Middle frontal gyrus (tissue), 1 donor: ENCODE results near the gene AKR1C3.
"Not testable (repeated sequence)": the region's sequence is repeated elsewhere in the genome, so short reads cannot be mapped to it uniquely, and the experiment has no call there.

Experiments used
- DNase-seq: peaks from one replicate; pipeline ENCODE4 v3.0.0-alpha.2; 2015; ENCODE audit warnings: low spot score; ENCODE audit errors: extremely low spot score

Gene AKR1C3

DNA sequence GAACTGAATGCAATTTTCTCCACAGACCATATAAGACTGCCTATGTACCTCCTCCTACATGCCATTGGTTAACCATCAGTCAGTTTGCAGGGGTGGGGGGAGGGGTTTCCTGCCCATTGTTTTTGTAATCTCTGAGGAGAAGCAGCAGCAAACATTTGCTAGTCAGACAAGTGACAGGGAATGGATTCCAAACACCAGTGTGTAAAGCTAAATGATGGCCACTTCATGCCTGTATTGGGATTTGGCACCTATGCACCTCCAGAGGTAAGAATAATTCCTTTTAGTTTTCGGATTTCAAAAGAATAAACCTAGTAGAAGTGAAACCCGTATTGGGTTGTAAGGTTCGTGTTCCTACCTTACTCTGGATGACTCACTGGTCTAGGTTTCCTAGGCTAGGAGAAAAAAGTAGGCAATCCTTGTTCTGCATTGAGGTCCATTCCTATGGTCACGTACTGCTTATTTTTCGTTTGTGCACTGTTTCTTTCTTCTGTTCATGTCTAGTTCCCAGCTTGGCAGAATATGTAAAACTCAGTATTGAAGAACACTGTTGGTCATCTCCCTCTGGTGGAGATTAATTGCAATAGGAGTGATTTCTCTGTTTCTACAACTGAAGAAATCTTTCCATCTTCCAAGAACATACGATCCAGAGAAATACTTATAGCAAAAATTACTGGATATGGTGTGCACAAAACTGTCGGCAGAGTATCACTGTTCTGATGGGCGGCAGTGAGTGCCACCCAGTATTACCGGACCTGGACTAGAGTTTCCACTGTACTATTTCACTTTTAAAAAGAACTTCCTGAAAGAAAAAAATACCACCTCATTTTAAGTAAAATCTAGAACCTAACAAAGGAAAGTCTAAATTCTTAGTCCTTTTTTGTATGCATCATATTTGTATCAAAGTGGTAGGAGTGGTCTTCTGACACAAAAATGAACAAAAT is at the start of gene AKR1C3:
Gene AKR1C3 (plus strand): TSS at position 150 of the 941 bp plus-strand sequence. CDS start 31 bp downstream, at position 181.
- no peak for DNase-seq

DNA sequence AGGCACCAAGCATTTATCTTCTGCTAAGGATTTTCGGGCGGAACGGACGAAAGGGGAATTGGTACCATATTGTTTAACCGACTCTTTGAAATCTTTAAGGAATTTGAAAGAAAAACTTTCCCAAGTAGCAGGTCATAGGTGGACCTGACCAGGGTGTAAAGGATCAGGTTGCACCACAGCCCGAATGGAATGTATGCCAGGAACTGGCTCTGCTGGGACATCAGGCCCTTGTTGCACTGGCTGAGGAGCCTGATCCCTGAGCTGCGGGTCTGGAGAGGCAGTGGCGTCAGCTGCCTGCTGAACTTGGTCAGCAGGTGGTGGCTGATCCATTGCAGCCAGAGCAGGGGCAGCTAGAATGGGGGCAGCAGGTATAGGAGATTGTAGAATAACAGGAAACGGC is 49.1 kb upstream of the AKR1C3 start:
- no peak for DNase-seq

DNA sequence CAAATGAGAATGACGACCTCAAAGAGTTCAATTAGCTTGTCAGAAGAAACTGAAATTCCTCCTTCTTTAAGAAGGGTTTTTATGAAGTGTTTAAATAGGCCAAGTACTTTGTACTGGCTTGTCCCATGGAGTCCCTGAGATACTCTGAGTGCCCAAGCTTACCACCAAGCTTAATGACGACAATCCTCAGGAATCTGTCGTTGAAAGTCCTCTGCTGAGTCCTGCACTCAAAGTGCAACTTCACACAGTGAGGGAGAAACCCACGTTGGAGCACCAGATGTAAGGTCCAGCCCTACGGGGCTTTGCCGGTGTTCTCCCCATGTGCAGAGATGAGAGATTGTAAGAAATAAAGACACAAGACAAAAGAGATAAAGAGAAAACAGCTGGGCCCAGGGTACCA is 47.8 kb upstream of the AKR1C3 start:
- DNase-seq: no peak

DNA sequence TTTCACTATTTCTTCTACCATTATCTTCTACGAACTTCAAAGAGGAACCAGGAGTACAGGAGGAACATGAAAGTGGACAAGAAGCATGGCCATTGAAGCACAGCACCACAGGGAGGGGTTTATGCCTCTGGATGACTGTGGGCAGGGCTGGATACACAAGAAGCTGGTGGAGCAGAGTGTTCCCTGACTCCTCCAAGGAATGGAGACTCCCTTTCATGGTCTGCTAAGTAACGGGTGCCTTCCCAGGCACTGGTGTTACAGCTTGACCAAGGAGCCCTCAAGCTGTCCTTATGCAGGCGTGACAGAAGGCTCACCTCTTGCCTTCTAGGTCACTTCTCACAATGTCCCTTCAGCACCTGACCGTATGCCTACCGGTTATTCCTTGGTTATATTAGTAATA is 47.2 kb upstream of the AKR1C3 start:
- not testable (repeated sequence) for DNase-seq

DNA sequence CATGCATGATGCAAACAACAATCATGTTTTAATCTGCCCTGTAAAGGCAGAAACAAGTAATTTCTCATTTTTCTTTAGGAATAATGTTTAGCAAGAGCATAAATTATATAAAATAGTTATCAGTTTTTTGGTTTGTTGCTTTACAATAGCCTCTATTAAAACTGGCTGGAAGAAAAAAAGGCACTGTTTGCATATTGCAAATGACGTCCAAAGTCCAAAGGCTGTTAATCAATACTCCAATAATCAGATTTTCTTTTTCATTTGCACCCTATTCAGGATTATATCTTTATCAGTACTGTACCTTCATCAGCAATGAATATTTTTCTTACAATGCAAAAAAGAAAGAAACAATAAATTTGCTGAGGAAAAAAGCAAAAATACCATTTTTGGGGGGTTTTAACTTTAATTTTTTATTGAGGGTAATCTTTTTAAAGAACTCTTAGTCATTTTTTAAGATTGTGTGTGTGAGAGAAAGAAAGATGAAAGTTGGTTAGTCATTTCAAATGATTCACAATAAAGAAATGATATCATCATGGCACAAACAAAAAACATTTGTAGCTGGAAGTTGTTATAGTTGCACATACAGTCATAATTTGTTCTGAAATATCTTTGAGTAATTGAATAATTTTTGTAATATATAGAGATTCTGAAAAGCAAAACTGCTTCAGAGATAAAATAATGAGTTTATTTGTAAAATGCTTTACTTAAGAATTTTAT is 46.1 kb upstream of the AKR1C3 start:
- DNase-seq: no peak

DNA sequence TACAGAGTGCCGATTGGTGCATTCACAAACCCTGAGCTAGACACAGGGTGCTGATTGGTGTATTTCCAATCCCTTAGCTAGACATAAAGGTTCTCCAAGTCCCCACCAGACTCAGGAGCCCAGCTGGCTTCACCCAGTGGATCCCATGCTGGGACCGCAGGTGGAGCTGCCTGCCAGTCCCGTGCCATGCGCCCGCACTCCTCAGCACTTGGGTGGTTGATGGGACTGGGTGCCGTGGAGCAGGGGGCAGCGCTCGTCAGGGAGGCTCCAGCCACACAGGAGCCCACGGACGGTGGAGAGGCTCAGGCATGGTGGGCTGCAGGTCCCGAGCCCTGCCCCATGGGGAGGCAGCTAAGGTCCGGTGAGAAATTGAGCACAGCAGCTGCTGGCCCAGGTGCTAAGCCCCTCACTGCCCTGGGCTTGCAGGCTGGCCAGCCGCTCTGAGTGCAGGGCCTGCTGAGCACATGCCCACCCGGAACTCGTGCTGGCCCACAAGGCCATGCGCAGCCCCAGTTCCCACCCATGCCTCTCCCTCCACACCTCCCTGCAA is 41.2 kb upstream of the AKR1C3 start:
- DNase-seq: not testable (repeated sequence)

DNA sequence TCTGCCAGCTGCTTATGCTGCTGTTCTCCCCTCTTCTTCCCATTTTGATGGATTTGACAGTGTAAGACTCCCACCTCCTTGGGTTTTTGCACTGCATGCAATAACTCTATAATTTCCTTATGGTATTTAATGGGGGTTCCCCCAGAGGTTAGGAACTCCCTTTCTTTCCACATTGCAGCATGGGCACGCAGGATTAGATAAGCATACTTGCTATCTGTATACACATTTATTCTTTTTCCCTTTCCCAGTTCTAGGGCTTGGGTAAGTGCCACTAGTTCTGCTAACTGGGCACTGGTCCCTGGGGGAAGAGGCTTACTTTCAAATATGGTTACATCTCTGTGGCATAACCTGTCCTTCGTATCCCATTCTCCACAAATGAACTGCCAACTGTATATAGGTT is 39.4 kb upstream of the AKR1C3 start:
- not testable (repeated sequence) for DNase-seq

DNA sequence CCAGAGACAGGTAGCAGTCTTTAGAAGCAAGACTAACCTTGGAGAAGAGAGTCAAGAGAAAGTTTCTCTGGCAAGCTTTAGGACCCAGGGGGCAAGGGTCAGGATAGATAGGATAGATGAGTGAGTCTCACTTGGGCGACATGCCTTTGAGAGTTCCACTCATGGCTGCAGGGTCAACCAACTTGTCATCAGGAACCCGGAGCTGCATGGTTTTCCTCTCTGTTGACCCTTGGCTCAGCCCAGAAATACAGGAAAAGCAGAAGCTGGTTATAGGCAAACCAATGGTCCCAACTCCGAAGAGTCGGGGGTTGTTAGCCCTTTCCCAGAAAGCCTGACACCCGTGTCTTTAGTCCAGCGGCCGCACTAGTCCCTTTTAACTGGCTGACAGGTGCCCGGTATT is 34.9 kb upstream of the AKR1C3 start:
- DNase-seq: not testable (repeated sequence)

DNA sequence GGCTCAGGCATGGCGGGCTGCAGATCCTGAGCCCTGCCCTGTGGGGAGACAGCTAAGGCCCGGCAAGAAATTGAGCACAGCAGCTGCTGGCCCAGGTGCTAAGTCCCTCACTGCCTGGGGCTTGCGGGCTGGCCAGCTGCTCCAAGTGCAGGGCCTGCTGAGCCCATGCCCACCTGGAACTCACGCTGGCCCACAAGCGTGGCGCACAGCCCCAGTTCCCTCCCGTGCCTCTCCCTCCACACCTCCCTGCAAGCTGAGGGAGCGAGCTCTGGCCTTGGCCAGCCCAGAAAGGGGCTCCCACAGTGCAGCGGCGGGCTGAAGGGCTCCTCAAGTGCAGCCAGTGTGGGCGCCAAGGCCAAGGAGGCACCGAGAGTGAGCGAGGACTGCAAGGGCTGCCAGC is 33.4 kb upstream of the AKR1C3 start:
- not testable (repeated sequence) for DNase-seq

DNA sequence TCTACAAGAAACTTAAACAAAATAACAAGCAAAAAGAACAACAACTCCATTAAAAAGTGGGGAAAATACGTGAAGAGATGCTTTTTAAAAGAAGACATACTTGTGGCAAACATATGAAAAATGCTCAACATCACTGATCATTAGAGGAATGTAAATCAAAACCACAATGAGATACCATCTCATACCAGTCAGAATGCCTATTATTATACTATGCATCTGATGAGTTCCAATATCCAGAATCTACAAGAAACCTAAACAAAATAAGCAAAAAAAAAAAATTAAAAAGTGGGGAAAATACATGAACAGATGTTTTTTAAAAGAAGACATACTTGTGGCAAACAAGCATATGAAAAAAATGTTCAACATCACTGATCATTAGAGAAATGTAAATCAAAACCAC is 29.6 kb upstream of the AKR1C3 start:
- DNase-seq: no peak

DNA sequence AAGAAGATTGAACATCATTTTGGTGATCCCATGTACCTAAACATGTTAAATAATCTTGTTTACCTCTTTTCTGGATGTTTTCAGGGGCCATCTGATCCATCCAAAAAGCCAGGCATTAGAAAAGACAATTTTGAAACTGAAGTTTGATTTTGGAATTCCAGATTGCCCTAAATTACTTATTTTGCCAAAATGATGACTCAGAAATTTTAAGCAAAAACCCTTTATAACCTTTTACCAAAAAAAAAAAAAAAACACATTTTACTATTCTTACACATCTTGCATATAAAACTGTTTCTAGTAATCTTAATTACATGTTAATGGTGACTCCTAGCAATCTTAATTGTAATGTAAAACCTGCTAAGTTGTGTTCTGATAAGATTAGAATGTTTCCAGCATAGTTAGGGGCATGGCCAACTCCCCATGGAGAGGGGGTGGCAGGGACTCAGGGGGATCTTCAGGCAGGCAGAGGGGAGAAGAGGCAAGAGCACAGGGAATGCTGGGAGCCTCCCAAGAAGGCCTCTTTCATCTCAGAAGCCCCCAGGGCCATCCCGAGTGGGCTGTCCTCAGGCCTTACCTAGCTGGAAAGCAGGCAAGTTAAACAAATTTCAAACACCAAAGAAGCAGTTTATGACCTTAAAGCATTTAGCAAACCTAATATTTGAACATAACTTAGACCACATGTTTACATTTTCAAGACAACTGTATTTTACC is 25.8 kb upstream of the AKR1C3 start:
- DNase-seq: no peak

DNA sequence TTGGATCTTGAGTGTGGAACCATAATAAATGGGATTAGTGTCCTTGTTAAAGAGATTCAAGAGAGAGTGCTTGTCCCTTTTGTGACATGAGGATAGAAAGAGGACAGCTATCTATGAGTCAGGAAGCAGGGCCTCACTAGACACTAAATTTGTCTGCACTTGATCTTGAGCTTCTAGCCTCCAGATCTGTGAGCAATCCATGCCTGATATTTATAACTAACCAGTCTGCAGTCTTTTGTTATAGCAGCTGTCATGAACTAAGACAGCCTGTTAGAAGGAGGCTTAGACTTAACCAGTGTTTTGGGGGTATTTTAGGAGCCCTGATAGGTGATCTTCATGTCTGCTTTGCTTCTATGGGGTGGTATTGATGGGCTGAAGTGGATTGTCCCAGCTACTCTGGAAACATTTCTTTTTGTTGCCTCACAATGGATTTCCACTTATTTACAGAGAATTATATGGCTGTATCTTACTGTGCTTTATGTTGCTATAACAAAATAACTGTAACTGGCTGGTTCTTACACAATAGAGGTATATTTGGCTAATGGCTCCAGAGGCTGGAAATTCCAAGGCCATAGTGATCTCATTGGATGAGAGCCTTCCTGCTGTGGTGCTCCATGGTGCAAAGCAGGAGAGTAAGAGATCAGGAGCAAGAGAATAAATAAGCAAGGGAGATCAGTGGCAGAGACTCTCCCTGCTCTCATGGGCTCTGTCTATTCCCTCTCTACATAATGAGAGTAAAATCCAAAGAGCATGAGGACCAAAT is 23.4 kb upstream of the AKR1C3 start:
- DNase-seq: no peak

DNA sequence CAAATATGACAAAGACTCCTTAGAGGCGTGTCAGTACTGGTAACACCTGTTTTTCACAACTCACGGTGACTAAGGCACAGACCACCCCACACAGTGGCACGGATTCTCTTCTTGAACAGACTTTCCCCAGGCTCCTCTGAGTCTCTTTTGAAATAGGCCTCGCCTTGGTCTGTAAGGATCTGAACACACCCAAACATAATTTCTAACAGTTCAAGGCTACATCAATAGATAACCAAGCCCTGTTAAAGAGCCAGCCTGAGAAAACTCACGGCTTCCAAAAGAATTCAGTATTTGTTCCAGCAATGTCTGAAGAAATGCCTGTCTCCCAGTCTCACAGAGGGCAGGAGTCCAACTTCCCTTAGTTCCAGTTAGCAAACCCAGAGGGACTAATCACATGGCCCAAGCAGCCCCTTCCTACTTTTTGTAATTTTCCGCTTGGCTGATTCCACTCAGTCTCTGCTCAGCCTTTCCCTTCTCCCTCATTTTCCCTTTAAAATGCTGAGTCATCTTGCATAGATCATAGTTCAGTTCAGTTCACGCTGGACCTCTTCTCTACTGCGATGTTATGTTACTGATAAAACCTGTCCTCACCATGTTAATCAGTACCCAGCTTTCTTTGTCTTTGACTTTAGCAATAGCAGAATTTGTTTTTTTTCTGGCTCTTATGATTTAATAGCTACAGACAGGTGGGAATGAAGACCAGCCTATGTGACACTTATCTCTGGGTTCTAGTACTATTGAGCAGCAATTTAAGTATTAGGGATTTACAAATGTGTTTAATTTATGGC is 22.6 kb upstream of the AKR1C3 start:
- no peak for DNase-seq

DNA sequence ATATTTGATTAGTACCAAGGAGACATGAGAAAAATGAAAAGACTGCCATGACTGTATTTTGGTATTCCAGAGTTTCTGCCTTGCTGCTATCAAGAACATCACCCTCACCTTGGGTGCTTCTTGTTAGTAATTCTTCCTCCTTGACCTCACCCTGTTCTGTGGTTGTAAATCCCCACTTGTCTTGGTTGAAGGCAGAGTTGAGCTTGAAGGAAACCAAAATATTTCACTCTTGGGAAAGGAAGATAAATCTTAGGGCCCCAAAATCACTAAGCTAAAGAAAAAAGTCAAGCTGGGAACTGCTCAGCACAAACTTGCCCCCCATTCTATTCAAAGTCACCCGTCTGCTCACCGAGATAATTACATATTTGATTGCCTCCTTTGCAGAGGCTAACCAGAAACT is 20.6 kb upstream of the AKR1C3 start:
- no peak for DNase-seq

DNA sequence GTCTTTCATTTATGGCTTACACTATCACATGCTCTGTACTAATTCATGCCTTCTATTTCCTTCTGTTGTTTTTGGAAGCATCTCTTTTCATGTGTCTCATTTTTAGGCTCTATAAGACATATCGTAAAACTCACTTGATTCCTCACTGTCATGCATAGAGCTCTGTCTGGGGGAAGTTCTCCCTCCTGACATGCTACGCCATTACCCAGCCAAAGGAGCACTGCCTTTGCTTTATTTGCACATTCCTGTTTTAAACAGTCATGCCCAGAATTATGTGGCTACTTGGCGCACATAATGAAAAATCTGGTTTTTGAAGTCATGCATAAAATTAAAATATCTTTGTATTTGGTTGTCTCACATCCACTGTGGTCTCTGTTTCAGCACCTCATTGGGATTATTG is 17.6 kb upstream of the AKR1C3 start:
- DNase-seq: no peak

DNA sequence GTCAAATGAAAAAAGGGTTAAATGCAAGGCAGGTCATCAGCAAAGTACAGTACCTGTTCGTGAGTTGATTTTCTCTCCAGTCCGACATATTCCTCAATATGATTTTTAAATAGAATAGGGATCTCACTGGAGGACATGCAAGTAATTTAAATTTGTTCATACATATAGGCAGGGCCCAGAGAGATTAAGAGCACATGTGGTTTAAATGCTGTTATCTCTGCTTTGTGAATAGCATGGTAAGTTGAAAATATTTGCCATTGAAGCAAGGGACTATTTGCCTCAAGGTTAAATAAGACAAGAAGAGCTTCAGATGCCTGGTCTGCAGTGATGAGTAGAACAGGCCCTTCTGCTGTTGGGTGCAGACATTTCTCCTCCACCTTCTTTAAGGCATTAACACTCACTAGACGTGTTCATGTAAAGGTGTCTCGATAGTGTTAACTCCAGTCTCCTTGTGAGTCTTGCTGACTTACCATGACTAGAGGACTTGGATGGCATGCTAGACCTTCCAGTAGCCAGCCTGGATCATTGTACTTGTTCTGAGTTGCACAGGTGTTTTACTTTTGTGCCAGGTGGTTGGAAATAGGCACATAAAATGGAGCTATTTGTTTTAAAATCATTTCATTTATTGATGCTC is 15.6 kb upstream of the AKR1C3 start:
- DNase-seq: no peak

DNA sequence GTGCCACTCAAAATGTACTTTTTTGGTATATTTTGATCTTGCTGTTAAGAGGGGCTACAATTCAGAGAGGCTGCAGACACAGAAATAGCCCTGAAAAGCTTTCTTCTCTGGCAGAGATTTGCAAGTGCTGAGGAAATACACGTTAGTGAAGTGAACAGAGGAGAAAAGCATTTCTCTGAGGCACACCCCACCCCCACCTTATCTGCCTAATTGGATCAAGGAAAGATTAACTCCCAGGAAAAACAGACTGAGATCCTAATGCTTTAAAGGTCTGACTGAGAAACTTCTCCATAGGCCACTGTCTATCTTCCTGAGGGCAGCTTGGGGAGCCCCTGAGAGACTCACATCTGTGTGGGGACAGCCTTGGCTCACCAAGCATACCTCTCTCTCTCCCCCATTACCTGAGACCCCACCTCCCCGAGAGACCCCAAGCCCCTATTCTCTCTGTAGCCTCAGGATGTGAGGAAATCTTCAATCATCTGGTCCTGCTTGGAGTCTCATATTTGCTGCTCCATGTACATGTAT is 14.8 kb upstream of the AKR1C3 start:
- no peak for DNase-seq

DNA sequence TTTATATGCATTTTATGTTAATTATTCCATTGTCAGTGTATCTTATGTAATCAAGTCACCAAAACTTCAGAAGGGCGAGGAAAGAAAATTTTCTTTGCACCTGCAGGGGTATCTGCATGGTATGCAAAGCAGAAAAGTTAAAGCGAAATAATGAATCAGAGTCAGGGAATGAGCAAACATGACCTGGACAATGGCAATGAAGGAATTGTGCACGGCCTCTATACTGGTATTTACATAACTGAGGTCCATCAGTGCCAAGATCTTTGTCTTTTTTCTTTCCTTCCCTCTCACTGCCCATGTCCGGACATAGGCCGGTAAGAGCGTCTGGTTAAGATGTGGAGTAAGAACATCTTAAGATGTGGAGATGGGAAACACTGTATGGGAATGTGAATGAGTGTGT is 14.4 kb upstream of the AKR1C3 start:
- DNase-seq: no peak

DNA sequence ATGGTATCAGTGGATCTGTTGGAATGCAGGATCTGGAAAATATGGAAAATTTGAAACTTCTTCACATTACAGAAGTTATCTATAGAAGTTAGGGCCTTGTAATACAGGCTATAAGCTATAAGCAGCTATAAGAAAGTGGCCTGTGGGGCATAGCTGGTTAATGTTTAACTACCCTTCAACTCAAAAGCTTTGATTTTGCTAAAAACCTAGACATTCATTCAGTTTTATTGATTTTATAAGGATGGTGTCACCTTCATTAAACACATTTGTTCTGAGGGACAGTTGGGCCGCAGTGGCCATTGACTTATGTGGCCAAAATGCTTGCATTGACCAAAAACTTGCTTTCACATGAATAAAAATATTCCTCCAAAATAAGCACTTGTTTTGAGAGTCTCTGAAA is 13.1 kb upstream of the AKR1C3 start:
- DNase-seq: no peak
